Adipocyte (in vitro differentiated cells): ENCODE data around the gene RUNX1.

Source experiments
- DNase-seq: peaks from one replicate; pipeline ENCODE4 v3.0.0-alpha.2; 2015; ENCODE audit warnings: low read depth
- H3K27me3 ChIP-seq: replicated peaks from 2 replicates; pipeline ENCODE4 v1.7.0; 2013; ENCODE audit warnings: mild to moderate bottlenecking, low read length, moderate library complexity; ENCODE audit not compliant: control insufficient read depth, insufficient read depth
- H3K36me3 ChIP-seq: 2 replicates; pipeline ENCODE4 v1.7.0; 2013; ENCODE audit warnings: low read length, mild to moderate bottlenecking, moderate library complexity; ENCODE audit not compliant: control insufficient read depth, insufficient read depth, severe bottlenecking
- H3K4me1 ChIP-seq: 2 replicates; pipeline ENCODE4 v1.7.0; 2013; ENCODE audit warnings: mild to moderate bottlenecking, low read length, moderate library complexity; ENCODE audit not compliant: control insufficient read depth, insufficient read depth
- H3K4me3 ChIP-seq: 2 replicates; pipeline ENCODE4 v1.7.0; 2013; ENCODE audit warnings: mild to moderate bottlenecking, low read length, moderate library complexity
- H3K9ac ChIP-seq: 2 replicates; pipeline ENCODE4 v1.7.0; 2013; ENCODE audit warnings: mild to moderate bottlenecking, low read length, moderate library complexity
- H3K9me3 ChIP-seq: 2 replicates; pipeline ENCODE4 v1.7.0; 2013; ENCODE audit warnings: mild to moderate bottlenecking, low read length, moderate library complexity; ENCODE audit not compliant: control insufficient read depth

Gene RUNX1

DNA sequence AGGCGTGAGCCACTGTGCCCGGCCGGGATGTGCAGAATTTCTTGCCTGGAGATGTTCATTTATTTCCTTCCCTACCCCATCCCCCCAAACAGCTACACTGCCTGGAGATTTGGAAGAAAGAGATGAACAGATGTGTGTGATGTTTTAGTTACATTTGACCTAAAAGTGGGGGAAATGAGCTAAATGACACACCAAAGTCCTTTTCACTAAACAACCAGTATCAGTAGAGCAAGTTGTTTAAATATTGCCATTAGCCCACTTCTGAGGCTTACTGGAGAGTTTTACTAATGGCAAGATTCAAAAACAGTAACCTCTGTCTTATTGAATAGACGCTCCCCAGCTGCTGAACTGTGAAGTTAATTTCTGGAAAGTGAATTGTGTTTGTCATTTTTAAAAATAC is 100.1 kb downstream of the RUNX1 start:
- no peaks in the 10 kb centered on the region for H3K27me3 ChIP-seq
- no peaks in the 10 kb centered on the region for H3K4me1 ChIP-seq
- no peak overlapping the region for H3K9ac ChIP-seq
- no peaks in the 10 kb centered on the region for H3K9me3 ChIP-seq
- no peaks in the 10 kb centered on the region for H3K36me3 ChIP-seq
- no peak for DNase-seq
- no peak overlapping the region for H3K4me3 ChIP-seq

DNA sequence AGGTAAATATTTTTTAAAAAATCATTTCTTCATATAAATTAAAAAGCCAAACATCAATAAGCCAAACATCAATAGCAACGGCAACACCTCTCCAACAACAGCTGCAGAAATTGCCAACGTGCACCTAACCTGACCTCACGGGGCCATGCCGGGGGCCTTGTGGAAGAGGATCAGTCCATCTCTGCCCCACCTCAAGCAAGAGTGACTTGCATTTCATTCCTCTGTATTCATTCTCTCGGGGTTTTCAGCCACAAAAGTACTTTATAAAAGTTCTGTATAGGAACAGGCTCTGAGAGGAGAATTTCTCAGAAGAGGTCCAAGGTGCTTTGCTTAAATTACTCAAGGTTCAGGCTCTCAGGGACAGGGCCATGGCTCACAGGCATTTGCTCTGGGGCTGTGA is 100.9 kb downstream of the RUNX1 start:
- H3K9ac ChIP-seq: no peak overlapping the region
- H3K27me3 ChIP-seq: no peaks in the 10 kb centered on the region
- no peaks in the 10 kb centered on the region for H3K4me1 ChIP-seq
- H3K36me3 ChIP-seq: no peaks in the 10 kb centered on the region
- no peak overlapping the region for H3K4me3 ChIP-seq
- DNase-seq: no peak
- H3K9me3 ChIP-seq: no peaks in the 10 kb centered on the region

DNA sequence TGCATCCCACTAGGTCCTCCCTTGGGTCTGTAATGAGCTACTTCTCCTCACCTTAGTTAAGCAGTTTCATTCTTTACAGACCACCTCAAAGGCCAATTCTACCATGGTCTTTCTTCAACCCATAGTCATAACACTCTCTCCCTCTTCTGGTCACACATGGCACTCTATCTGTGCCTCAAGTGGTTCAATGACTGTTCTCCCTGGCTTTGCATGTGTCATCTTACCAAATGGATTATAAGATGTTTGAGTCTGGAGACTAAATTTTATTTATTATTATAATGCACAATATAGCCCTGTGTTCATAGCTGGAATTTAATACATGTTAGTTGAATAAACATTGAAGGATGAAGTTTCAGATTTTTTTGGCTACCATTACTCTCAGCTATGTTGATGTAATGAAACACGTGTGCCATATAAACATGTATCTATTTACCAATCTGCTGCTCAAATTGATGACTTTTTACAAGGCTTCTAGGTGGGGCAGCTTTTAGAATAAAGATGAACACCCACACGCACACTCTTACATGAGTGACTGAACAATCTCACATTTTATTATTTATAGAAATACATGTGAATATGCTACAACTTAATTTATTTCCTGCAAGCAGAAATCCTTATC is 102.1 kb downstream of the RUNX1 start:
- no peak overlapping the region for H3K4me3 ChIP-seq
- H3K4me1 ChIP-seq: no peaks in the 10 kb centered on the region
- no peaks in the 10 kb centered on the region for H3K9me3 ChIP-seq
- H3K36me3 ChIP-seq: no peaks in the 10 kb centered on the region
- H3K27me3 ChIP-seq: no peaks in the 10 kb centered on the region
- H3K9ac ChIP-seq: no peak overlapping the region
- no peak for DNase-seq

DNA sequence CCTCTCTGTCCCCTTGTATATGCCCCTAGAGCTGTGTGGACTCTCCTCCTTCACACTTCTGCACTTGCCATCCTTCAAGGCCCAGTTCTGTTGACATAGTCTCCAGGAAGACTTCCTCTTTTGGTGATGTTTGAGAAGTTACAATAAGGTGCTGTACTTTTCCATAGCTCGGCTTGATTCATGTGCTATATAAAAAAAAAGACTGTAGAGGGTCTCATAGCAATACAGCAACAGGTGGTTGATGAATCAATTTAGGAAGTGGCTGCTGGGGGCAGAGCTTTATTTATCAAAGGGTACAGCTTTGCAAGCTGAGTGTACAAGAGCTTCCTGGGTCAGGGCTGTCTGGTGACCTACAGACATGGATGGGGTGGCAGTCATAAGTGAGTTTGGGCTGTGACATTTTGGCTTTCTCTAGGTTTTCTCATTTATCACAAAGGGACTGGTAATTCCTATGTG is 102.7 kb downstream of the RUNX1 start:
- Histone ChIP-seq H3K9me3 (no peaks in the 10 kb centered on the region), H3K4me3 (no peak overlapping the region), H3K4me1 (no peaks in the 10 kb centered on the region), H3K9ac (no peak overlapping the region), H3K36me3 (no peaks in the 10 kb centered on the region), H3K27me3 (no peaks in the 10 kb centered on the region)
- no peak for DNase-seq

DNA sequence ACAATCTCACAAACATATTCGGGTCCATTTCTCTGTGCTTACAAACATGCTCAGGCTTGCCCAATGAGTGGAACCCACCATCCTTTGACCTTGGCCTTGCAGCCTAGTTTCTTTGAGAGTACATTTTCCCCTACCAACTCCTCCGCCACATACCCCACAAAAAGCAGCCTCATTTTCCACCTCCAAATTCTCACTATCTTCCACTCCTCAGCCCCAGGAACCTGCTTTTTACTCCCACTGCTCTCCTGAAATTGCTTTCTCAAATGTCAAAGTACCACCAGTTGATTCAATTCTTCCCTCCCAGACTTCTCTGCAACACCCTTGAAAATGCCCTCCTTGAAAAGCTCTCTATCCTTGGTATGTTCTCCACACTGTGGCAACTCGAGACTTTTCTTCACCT is 103.8 kb downstream of the RUNX1 start:
- no peaks in the 10 kb centered on the region for H3K4me1 ChIP-seq
- H3K27me3 ChIP-seq: no peaks in the 10 kb centered on the region
- H3K4me3 ChIP-seq: no peak overlapping the region
- no peak overlapping the region for H3K9ac ChIP-seq
- H3K9me3 ChIP-seq: no peaks in the 10 kb centered on the region
- H3K36me3 ChIP-seq: no peaks in the 10 kb centered on the region
- DNase-seq: no peak

DNA sequence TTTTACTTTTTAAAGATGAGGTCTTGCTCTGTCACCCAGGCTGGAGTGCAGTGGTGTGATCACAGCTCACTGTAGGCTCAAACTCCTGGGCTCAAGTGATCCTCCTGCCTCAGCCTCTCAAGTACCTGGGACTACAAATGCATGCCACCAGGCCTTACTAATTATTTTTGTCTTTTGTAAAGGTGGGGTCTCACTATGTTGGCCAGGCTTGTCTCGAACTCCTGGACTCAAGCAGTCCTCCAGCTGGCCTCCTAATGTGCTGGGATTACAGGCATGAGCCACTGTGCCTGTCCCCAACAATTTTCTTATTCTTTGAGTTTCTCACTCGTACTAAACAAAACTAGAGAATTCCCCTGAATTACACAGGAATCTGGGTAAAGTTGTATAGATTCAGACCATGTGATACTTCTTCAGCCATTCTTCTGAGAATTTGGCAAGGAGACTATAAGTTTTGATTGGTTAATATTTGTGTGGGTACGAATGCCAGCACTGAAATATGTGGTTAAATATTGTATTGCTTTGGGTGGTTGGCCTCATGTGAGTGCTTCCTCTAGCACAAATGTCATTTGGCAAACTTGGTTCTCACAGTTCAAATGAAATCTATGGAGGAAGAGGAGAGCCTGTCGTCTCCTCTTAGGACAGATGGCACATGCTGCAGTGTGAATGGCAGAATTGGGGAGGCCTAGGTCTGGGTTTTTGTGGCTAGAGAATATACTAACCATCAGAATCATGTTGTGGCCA is 104.9 kb downstream of the RUNX1 start:
- Histone ChIP-seq H3K36me3 (no peaks in the 10 kb centered on the region), H3K27me3 (no peaks in the 10 kb centered on the region), H3K9me3 (no peaks in the 10 kb centered on the region), H3K4me1 (peaks cover 4% of the 10 kb centered on the region), H3K9ac (no peak overlapping the region), H3K4me3 (no peak overlapping the region)
- DNase-seq: no peak

DNA sequence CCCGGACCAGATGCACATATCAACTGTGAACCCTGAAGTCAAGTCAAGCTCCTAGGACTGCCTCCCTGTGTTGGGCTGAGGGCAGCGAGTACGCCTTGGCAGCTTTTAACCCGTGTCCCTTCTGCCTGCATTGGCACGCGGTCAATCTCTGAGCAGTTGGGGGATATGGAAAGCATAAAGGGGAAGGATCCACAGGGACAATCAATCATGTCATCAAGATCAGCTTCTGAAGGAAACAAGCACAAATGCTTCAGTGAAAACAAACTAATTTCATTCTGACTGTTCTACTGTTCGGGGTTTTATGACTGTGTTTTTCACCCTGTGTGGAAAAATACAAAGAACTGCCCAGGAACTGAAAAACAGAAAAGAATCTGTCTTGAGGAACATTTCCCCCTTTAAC is 106.2 kb downstream of the RUNX1 start:
- Histone ChIP-seq H3K27me3 (no peaks in the 10 kb centered on the region), H3K4me3 (no peak overlapping the region), H3K36me3 (no peaks in the 10 kb centered on the region), H3K9ac (no peak overlapping the region), H3K9me3 (no peaks in the 10 kb centered on the region), H3K4me1 (peaks cover 15% of the 10 kb centered on the region)
- no peak for DNase-seq

DNA sequence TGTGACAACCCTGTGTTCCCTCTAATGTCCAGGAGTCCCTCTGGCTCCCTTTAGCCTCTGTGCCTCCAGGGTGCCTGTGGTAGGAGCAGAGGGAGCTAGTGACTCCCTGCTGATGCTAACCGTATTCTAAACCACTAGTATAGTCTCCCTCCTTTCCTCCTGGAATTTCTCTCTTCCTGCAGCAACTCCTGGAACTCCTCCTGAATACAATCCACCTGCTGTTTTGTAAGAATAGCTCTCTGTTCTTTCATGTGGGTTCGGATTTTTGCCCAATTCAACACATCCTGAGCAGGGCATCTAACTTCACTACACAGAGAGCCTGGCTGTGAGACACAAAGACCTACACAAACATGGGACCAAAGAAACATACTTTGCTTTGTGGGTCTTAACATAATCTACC is 107.9 kb downstream of the RUNX1 start:
- H3K9me3 ChIP-seq: no peaks in the 10 kb centered on the region
- no peaks in the 10 kb centered on the region for H3K27me3 ChIP-seq
- peaks cover 23% of the 10 kb centered on the region for H3K4me1 ChIP-seq
- no peak overlapping the region for H3K9ac ChIP-seq
- no peak for DNase-seq
- H3K4me3 ChIP-seq: no peak overlapping the region
- no peaks in the 10 kb centered on the region for H3K36me3 ChIP-seq

DNA sequence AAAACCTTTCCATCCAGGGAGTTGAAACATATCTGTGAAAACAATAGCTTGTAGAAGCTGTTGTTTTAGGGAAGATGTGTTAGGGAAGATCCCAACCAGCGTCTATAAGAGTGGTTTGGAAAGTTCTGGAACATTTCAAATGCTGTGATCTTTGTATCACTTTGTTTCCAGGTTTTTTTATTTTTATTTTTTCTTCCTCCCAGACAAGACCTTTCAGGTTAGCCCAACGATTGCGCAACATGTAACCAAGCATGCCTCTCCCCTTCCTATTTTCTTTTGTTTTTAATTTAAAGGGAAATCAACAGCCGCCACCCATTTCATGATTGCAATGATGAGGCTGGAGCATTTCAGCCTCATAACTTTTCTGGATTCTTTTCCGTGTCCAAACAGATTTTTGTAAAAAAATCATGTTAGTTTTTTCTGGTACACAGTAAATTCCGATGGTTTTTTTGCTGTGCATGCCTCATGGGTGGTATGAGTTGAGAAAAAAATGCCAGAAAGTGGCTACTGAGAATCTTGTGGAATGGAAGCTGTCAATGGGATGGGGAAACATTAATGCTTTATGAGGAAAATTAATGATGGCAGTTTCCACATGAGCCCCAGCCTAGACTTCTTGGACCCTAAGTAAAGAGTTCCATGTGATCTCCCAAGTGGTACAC is 109.3 kb downstream of the RUNX1 start:
- no peaks in the 10 kb centered on the region for H3K27me3 ChIP-seq
- no peaks in the 10 kb centered on the region for H3K36me3 ChIP-seq
- H3K9me3 ChIP-seq: no peaks in the 10 kb centered on the region
- DNase-seq: no peak
- H3K4me3 ChIP-seq: no peak overlapping the region
- no peak overlapping the region for H3K9ac ChIP-seq
- H3K4me1 ChIP-seq: peaks cover 32% of the 10 kb centered on the region

DNA sequence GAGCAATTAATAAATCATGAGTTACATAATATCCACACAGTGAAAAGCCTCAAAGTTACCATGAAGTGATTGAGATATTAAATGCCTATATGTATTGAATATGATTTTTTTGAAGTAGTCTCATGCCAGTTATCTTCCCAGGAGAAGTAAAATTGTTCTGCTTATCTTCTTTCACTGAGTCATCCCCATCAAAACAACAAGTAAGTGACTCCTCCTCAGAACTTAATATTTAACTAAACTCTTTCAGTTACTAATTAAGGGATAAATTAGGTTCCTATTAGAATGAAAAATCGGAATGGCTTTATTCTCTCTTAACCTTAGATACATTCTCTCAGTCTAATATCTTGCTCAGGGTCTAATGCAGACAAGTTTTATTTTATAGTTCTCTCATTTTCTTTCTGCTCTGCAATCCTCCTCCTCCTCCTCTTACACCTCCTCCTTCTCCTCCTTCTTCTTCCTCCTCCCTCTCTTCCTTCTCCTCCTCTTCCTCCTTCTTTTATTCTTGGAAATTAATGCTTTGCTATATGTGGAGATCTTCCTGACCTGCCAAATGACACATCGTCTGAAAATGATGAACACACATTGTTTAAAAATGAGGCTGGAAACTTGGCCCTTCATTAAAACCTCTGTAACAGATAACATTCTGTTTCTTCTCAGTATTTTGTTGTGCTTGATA is 110.9 kb downstream of the RUNX1 start:
- H3K27me3 ChIP-seq: no peaks in the 10 kb centered on the region
- H3K9me3 ChIP-seq: no peaks in the 10 kb centered on the region
- peak; percentile 33 for DNase-seq
- H3K36me3 ChIP-seq: no peaks in the 10 kb centered on the region
- peak overlapping the region; percentile 28 for H3K4me3 ChIP-seq
- no peak overlapping the region for H3K9ac ChIP-seq
- peaks cover 32% of the 10 kb centered on the region for H3K4me1 ChIP-seq

DNA sequence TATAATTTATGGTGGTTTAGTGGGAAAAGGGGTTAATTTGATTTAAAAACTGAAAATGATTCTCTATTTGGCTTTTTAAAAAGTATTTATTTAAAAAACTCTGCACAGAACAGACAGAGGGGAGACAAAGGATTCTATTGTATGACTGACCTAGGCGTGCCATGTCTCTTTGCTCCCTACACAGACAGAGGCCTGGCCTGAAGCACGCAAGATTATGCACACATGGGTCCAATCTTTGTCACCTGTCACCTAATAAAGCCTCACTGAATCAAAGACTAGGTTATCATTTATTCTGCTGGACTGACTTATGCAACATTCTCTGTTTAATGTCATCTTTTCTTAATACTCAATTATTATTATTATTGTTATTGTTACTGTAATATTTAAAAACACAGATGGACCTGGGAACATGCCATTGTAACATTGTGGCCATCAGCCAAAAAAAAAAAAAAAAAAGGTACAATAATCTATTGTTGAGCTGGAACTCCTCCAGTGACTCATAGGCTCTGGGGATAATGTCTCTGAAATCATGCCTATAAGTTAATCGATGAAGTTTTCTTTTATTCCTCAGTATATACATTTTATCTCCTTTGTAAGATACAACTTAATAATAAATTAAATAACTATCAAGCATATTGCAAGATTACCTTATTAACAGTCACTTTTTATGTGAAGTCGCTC is 112.1 kb downstream of the RUNX1 start:
- no peak for DNase-seq
- Histone ChIP-seq H3K9me3 (no peaks in the 10 kb centered on the region), H3K36me3 (no peaks in the 10 kb centered on the region), H3K9ac (no peak overlapping the region), H3K4me3 (no peak overlapping the region), H3K4me1 (peaks cover 32% of the 10 kb centered on the region), H3K27me3 (no peaks in the 10 kb centered on the region)
